HEK293 (cell line): Measurements from ENCODE around the gene TTC23.

ENCODE experiments used
- CTCF ChIA-PET: fragments of 350-600 bp; formaldehyde crosslinking; extraction: SDS; loops from one replicate; lab custom pipeline; 2021; ENCODE audit warnings: antibody characterized with exemption; lab: Yijun Ruan, JAX
- POLR2A ChIA-PET: fragments of 300-600 bp; formaldehyde crosslinking; extraction: SDS; loops from one replicate; lab custom pipeline; 2020; ENCODE audit warnings: antibody characterized with exemption, inconsistent platforms; lab: Yijun Ruan, JAX
- H3K27ac ChIP-seq: fragments of 200-500 bp; sonication (Bioruptor generic); 2 replicates; pipeline ENCODE4 v1.5.1; 2014; ENCODE audit warnings: low read depth, low read length, control low read depth, inconsistent platforms; ENCODE audit errors: extremely low read depth
- H3K36me3 ChIP-seq, 2 experiments: fragments of 200-500 bp in 1 of 2; sonication (Bioruptor generic) in 1 of 2; 1 replicate in 1 of 2; 2 replicates in 1 of 2; pipeline ENCODE4 v1.5.1; 2014 to 2017; ENCODE audit warnings: inconsistent platforms in 2 of 2, low read length in 2 of 2; ENCODE audit not compliant: control insufficient read depth in 2 of 2, insufficient read depth in 1 of 2
- H3K4me1 ChIP-seq: fragments of 200-500 bp; sonication (Bioruptor generic); 2 replicates; pipeline ENCODE4 v1.5.1; 2014; ENCODE audit warnings: mild to moderate bottlenecking, low read length, inconsistent platforms; ENCODE audit not compliant: control insufficient read depth, insufficient read depth
- H3K4me3 ChIP-seq: 2 replicates; pipeline ENCODE4 v1.5.1; 2011; ENCODE audit warnings: low read depth, mild to moderate bottlenecking, control low read depth, low read length, moderate library complexity
- H3K9me3 ChIP-seq: fragments of 200-500 bp; sonication (Bioruptor generic); 2 replicates; pipeline ENCODE4 v1.5.1; 2014; ENCODE audit warnings: low read depth, low read length, inconsistent platforms; ENCODE audit not compliant: control insufficient read depth, insufficient read depth
- GLI2 ChIP-seq: fragments of 450-650 bp; formaldehyde crosslinking; IDR thresholded peaks from 2 replicates; pipeline ENCODE4; 2017; ENCODE audit warnings: missing biosample characterization, missing genetic modification characterization, low read depth, borderline replicate concordance
- SCRT1 ChIP-seq: fragments of 450-650 bp; formaldehyde crosslinking; IDR thresholded peaks from 2 replicates; pipeline ENCODE4 v1.5.1; 2016; ENCODE audit warnings: missing biosample characterization, missing genetic modification characterization, borderline replicate concordance
- SCRT2 ChIP-seq: fragments of 450-650 bp; formaldehyde crosslinking; IDR thresholded peaks from 2 replicates; pipeline ENCODE4 v1.5.1; 2016; ENCODE audit warnings: missing biosample characterization, missing genetic modification characterization
- YY1 ChIP-seq: fragments of 450-650 bp; formaldehyde crosslinking; IDR thresholded peaks from 2 replicates; pipeline ENCODE4 v1.5.1; 2018; ENCODE audit warnings: missing biosample characterization, missing genetic modification characterization
- ZNF202 ChIP-seq: fragments of 450-650 bp; formaldehyde crosslinking; IDR thresholded peaks from 2 replicates; pipeline ENCODE4 v1.5.1; 2016; ENCODE audit warnings: missing biosample characterization, missing genetic modification characterization, borderline replicate concordance
- ZNF416 ChIP-seq: fragments of 450-650 bp; formaldehyde crosslinking; IDR thresholded peaks from 2 replicates; pipeline ENCODE4 v1.5.1; 2016; ENCODE audit warnings: missing biosample characterization, missing genetic modification characterization
- ZNF426 ChIP-seq: fragments of 450-650 bp; formaldehyde crosslinking; IDR thresholded peaks from 2 replicates; pipeline ENCODE4 v1.5.1; 2017; ENCODE audit warnings: missing biosample characterization, missing genetic modification characterization, mild to moderate bottlenecking, inconsistent platforms, moderate library complexity
- TF ChIP-seq, protein P1 (sequence below): fragments of 450-650 bp; formaldehyde crosslinking; IDR thresholded peaks from 2 replicates; pipeline ENCODE4 v1.5.1; 2017; ENCODE audit warnings: missing biosample characterization, missing genetic modification characterization
- TF ChIP-seq, protein P2 (sequence below): fragments of 450-650 bp; formaldehyde crosslinking; IDR thresholded peaks from 2 replicates; pipeline ENCODE4 v1.5.1; 2016; ENCODE audit warnings: missing biosample characterization, missing genetic modification characterization, borderline replicate concordance
- TF ChIP-seq, protein P3 (sequence below): fragments of 450-650 bp; IDR thresholded peaks from 2 replicates; pipeline ENCODE4 v1.5.1; 2018; ENCODE audit warnings: missing biosample characterization, mild to moderate bottlenecking, missing genetic modification characterization

The TTC23 gene

DNA sequence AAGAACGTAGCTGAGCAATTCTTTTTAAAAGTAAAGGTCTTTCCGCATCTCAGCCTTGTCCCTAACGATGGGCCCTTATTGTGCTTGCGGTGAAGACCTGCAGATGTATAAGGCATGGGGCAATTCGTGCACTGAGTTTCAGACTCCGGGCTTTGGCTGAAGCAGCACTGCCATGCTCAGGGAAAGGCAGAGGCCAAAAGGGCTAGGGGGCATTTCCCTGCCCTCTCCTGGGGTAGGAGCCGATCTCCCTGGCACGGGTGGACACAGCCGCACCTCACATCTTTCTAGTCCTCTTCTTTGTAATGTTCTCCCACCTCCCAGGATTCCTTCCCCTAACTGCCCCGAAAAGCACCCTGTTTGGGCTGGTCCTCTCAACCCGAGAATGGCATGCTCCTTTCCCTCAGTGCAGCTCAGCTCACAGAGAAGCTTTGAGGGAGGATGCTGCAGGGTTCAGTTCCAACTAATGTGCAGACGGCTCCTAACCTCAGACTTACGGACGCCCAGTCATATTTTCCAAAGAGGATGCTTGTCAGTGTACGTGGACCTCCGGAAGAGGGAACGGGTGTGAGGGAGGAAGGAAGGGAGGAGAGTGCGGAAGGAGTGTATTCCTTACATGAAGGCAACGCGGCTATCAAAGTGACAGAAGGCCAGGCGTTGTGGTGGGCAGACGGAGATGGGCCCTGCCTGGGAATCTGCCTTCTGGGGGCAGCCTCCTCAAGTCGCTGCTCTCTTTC lies 83.3 kb downstream of the TTC23 start (continued):
- no peak for TF ChIP-seq ZNF416
- TF ChIP-seq ZNF426, result no peak
- TF ChIP-seq, protein P1, sequence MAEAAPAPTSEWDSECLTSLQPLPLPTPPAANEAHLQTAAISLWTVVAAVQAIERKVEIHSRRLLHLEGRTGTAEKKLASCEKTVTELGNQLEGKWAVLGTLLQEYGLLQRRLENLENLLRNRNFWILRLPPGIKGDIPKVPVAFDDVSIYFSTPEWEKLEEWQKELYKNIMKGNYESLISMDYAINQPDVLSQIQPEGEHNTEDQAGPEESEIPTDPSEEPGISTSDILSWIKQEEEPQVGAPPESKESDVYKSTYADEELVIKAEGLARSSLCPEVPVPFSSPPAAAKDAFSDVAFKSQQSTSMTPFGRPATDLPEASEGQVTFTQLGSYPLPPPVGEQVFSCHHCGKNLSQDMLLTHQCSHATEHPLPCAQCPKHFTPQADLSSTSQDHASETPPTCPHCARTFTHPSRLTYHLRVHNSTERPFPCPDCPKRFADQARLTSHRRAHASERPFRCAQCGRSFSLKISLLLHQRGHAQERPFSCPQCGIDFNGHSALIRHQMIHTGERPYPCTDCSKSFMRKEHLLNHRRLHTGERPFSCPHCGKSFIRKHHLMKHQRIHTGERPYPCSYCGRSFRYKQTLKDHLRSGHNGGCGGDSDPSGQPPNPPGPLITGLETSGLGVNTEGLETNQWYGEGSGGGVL (tag by site-specific recombination), result no peak
- TF ChIP-seq GLI2 (tag by site-specific recombination), result no peak
- TF ChIP-seq, protein P2, sequence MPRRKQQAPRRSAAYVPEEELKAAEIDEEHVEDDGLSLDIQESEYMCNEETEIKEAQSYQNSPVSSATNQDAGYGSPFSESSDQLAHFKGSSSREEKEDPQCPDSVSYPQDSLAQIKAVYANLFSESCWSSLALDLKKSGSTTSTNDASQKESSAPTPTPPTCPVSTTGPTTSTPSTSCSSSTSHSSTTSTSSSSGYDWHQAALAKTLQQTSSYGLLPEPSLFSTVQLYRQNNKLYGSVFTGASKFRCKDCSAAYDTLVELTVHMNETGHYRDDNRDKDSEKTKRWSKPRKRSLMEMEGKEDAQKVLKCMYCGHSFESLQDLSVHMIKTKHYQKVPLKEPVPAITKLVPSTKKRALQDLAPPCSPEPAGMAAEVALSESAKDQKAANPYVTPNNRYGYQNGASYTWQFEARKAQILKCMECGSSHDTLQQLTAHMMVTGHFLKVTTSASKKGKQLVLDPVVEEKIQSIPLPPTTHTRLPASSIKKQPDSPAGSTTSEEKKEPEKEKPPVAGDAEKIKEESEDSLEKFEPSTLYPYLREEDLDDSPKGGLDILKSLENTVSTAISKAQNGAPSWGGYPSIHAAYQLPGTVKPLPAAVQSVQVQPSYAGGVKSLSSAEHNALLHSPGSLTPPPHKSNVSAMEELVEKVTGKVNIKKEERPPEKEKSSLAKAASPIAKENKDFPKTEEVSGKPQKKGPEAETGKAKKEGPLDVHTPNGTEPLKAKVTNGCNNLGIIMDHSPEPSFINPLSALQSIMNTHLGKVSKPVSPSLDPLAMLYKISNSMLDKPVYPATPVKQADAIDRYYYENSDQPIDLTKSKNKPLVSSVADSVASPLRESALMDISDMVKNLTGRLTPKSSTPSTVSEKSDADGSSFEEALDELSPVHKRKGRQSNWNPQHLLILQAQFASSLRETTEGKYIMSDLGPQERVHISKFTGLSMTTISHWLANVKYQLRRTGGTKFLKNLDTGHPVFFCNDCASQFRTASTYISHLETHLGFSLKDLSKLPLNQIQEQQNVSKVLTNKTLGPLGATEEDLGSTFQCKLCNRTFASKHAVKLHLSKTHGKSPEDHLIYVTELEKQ, result no peak

DNA sequence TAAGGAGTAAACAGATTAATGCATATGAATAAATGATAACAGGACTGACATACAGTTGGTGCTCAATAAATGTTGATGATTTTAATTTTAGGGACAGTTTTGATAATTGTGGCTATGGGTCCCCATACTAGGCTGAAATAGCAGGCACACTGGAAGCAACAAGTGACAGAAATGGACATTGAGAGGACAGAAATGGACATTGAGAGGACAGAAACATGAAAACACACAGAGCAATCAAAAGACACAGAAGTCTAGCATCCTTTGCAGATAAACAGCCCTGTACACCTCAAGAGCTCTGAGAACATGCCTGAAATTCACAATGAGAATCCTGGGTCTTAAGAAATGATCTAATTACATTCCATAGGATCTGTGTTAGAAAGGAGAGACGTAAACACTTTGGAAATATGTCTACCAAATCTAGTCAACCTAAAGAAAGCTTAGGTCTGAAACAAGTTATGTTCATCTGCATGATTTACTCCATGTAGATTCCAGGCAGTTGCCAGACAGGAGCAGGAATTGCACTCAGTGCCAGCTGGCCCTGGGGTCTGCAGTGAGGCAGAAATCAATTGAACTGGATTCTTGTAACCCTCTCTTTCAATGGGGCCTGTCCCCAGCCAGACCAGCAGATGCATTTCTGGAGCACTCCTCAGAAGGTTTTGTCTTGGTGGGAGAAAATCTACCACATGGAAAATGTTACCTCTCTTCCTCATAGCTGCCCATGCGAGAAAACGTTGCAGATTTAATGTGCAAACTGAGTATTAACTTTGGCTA lies 84.2 kb downstream of the TTC23 start:
- Histone ChIP-seq H3K4me1 (no peaks in the 10 kb centered on the region), H3K36me3 (peaks cover 10 to 23% of the 10 kb centered on the region in 2 experiments; a peak in 2 of 3 replicates), H3K27ac (no peak overlapping the region)
- TF ChIP-seq SCRT1 (tag by site-specific recombination) (0 out of 2 replicates have a peak, but pooled peaks have one; percentile 52), ZNF202 (tag by site-specific recombination) (no peak), SCRT2 (tag by site-specific recombination) (peak; percentile 58)
- TF ChIP-seq, all 188 proteins: peak for 2
- Histone ChIP-seq H3K9me3 (no peaks in the 10 kb centered on the region), H3K4me3 (no peak overlapping the region)
- CTCF ChIA-PET, result interaction anchor here (0.7 kb wide), 2 partner anchors 48 to 88 kb away, joined by 3 to 5 read pairs; no protein-coding TSS in a partner anchor
- POLR2A ChIA-PET, result interaction anchor here (0.5 kb wide), 1 partner anchor 8 kb away, joined by 6 read pairs; no protein-coding TSS in a partner anchor

DNA sequence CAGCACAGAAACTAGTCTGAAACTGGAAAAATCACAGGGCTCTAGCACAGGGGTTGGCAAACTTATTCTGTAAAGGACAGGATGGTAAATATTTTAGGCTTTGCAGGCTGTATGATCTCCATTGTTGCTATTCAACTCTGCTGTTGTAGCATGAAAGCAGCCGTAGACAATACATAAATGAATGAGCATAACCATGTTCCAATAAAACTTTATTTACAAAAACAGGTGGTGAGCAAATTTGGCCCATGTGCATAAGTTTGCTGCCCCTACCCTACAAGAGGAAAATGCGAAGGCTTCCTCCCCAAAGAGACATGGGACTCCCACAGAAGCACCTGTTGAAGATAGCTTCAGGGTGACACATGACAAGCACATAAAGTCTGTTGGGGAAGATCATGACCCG lies 85.3 kb downstream of the TTC23 start:
- Histone ChIP-seq H3K36me3 (peaks cover 10 to 26% of the 10 kb centered on the region in 2 experiments; a peak in 2 of 3 replicates), H3K9me3 (no peaks in the 10 kb centered on the region)
- POLR2A ChIA-PET, result interaction anchor here (1.4 kb wide), 1 partner anchor 59 kb away, joined by 3 read pairs; no protein-coding TSS in a partner anchor
- TF ChIP-seq SCRT2 (tag by site-specific recombination) (peak; percentile 70), YY1 (tag by site-specific recombination) (no peak), SCRT1 (tag by site-specific recombination) (0 out of 2 replicates have a peak, but pooled peaks have one; percentile 28)
- TF ChIP-seq, protein P3, sequence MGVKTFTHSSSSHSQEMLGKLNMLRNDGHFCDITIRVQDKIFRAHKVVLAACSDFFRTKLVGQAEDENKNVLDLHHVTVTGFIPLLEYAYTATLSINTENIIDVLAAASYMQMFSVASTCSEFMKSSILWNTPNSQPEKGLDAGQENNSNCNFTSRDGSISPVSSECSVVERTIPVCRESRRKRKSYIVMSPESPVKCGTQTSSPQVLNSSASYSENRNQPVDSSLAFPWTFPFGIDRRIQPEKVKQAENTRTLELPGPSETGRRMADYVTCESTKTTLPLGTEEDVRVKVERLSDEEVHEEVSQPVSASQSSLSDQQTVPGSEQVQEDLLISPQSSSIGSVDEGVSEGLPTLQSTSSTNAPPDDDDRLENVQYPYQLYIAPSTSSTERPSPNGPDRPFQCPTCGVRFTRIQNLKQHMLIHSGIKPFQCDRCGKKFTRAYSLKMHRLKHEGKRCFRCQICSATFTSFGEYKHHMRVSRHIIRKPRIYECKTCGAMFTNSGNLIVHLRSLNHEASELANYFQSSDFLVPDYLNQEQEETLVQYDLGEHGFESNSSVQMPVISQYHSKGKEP, result no peak
- TF ChIP-seq, all 188 proteins: peak for 2
- H3K4me3 ChIP-seq, result no peak overlapping the region
- no peak overlapping the region for H3K27ac ChIP-seq
- H3K4me1 ChIP-seq, result no peaks in the 10 kb centered on the region
- CTCF ChIA-PET, result interaction anchor here (0.7 kb wide), 1 partner anchor 49 kb away, joined by 3 read pairs; no protein-coding TSS in a partner anchor
